IMR-90 (cell line): ENCODE data around the gene RPUSD4. TPM values are rescaled to one million over a fixed set of nuclear protein-coding genes. Genes with fewer than 3 reads are reported as not detected.

ENCODE experiments used
- ATAC-seq: fragments of 200-7000 bp; cut with Tn5 transposase; 2 replicates; pipeline ENCODE4 v1.9.1; 2020; ENCODE audit warnings: low read depth, mild to moderate bottlenecking, moderate library complexity
- BruUV-seq: library from RNA; stranded (reverse); fragments of 400-500 nt; replicated peaks from 2 replicates; lab custom pipeline; 2021; lab: Mats Ljungman, UMichigan
- CTCF ChIA-PET: fragments of 300-600 bp; formaldehyde crosslinking; extraction: SDS; loops from one replicate; lab custom pipeline; 2021; ENCODE audit warnings: antibody characterized with exemption; lab: Yijun Ruan, JAX
- POLR2A ChIA-PET: fragments of 300-600 bp; sonication (Branson Sonifier 250); formaldehyde crosslinking; loops from one replicate; lab custom pipeline; 2022; ENCODE audit warnings: antibody characterized with exemption; ENCODE audit not compliant: unreplicated experiment; lab: Charles Lee
- DNase-seq: peaks from one replicate; pipeline ENCODE4 v3.0.0; 2013
- H2AFZ ChIP-seq: replicated peaks from 2 replicates; pipeline ENCODE3; 2013; ENCODE audit warnings: low read length, mild to moderate bottlenecking; ENCODE audit not compliant: poor library complexity
- H2AK5ac ChIP-seq: 2 replicates; pipeline ENCODE4 v1.6.1; 2013; ENCODE audit warnings: low read depth, low read length, inconsistent platforms
- H2AK9ac ChIP-seq: replicated peaks from 2 replicates; pipeline ENCODE3; 2013; ENCODE audit warnings: mild to moderate bottlenecking, low read depth, low read length, moderate library complexity; ENCODE audit not compliant: poor library complexity
- H2BK120ac ChIP-seq: 2 replicates; pipeline ENCODE4 v1.6.1; 2013; ENCODE audit warnings: low read depth, low read length, inconsistent platforms
- H2BK15ac ChIP-seq: 3 replicates; pipeline ENCODE4 v1.6.1; 2013; ENCODE audit warnings: low read depth, low read length, inconsistent platforms
- H2BK20ac ChIP-seq: 2 replicates; pipeline ENCODE4 v1.6.1; 2013; ENCODE audit warnings: low read depth, mild to moderate bottlenecking, inconsistent platforms, low read length, moderate library complexity
- H2BK5ac ChIP-seq: 2 replicates; pipeline ENCODE4 v1.6.1; 2013; ENCODE audit warnings: mild to moderate bottlenecking, low read depth, low read length, inconsistent platforms; ENCODE audit not compliant: poor library complexity, severe bottlenecking
- H3K14ac ChIP-seq: replicated peaks from 2 replicates; pipeline ENCODE4 v1.6.1; 2013; ENCODE audit warnings: low read depth, low read length, inconsistent platforms
- H3K18ac ChIP-seq: 2 replicates; pipeline ENCODE4 v1.6.1; 2013; ENCODE audit warnings: low read depth, low read length, control low read depth
- H3K23ac ChIP-seq: 2 replicates; pipeline ENCODE4 v1.6.1; 2013; ENCODE audit warnings: low read depth, low read length, inconsistent platforms
- H3K27ac ChIP-seq: 2 replicates; pipeline ENCODE4 v1.5.1; 2013; ENCODE audit warnings: mild to moderate bottlenecking, control low read depth, low read length; ENCODE audit not compliant: insufficient read depth
- H3K27me3 ChIP-seq: 2 replicates; pipeline ENCODE4 v1.6.1; 2013; ENCODE audit warnings: low read length; ENCODE audit not compliant: control insufficient read depth, insufficient read depth
- H3K36me3 ChIP-seq: 2 replicates; pipeline ENCODE4 v1.6.1; 2013; ENCODE audit warnings: low read length, mixed read lengths; ENCODE audit not compliant: control insufficient read depth, insufficient read depth
- H3K4ac ChIP-seq: 2 replicates; pipeline ENCODE4 v1.6.1; 2013; ENCODE audit warnings: low read depth, low read length, inconsistent platforms
- H3K4me1 ChIP-seq: 2 replicates; pipeline ENCODE4 v1.6.1; 2013; ENCODE audit warnings: low read length, mixed read lengths; ENCODE audit not compliant: control insufficient read depth, insufficient read depth
- H3K4me2 ChIP-seq: 2 replicates; pipeline ENCODE4 v1.6.1; 2013; ENCODE audit warnings: low read depth, mild to moderate bottlenecking, control low read depth, low read length, moderate library complexity
- H3K4me3 ChIP-seq: 2 replicates; pipeline ENCODE4 v1.5.1; 2013; ENCODE audit warnings: low read depth, mild to moderate bottlenecking, control low read depth, low read length, moderate library complexity; ENCODE audit not compliant: insufficient read depth
- H3K56ac ChIP-seq: 2 replicates; pipeline ENCODE4 v1.6.1; 2013; ENCODE audit warnings: low read length, inconsistent platforms; ENCODE audit not compliant: insufficient read depth; ENCODE audit errors: extremely low read depth
- H3K79me1 ChIP-seq, 2 experiments: 2 replicates each; pipeline ENCODE4 v1.6.1; 2013; ENCODE audit warnings: low read length in 2 of 2, inconsistent platforms in 1 of 2, low read depth in 1 of 2
- H3K9ac ChIP-seq: 2 replicates; pipeline ENCODE4 v1.6.1; 2013; ENCODE audit warnings: low read depth, low read length, control low read depth
- H3K9me1 ChIP-seq: 2 replicates; pipeline ENCODE4 v1.6.1; 2013; ENCODE audit warnings: low read length, inconsistent platforms; ENCODE audit not compliant: insufficient read depth
- H3K9me3 ChIP-seq: 2 replicates; pipeline ENCODE4 v1.6.1; 2013; ENCODE audit warnings: low read length; ENCODE audit not compliant: control insufficient read depth, insufficient read depth
- H4K20me1 ChIP-seq: 2 replicates; pipeline ENCODE4 v1.6.1; 2013; ENCODE audit warnings: low read length, inconsistent platforms; ENCODE audit not compliant: insufficient read depth
- H4K5ac ChIP-seq: 2 replicates; pipeline ENCODE4 v1.6.1; 2013; ENCODE audit warnings: mild to moderate bottlenecking, low read depth, low read length, control low read depth
- H4K8ac ChIP-seq, 2 experiments: 2 replicates each; pipeline ENCODE4 v1.6.1; 2013; ENCODE audit warnings: low read depth in 2 of 2, low read length in 2 of 2, control low read depth in 1 of 2, inconsistent platforms in 1 of 2
- H4K91ac ChIP-seq: 2 replicates; pipeline ENCODE4 v1.6.1; 2013; ENCODE audit warnings: low read depth, low read length, inconsistent platforms; ENCODE audit not compliant: insufficient read depth
- BHLHE40 ChIP-seq: fragments of 150-350 bp; IDR thresholded peaks from 2 replicates; pipeline ENCODE4 v1.6.1; 2016; ENCODE audit warnings: mild to moderate bottlenecking, low read depth, low read length
- CEBPB ChIP-seq: IDR thresholded peaks from 2 replicates; pipeline ENCODE4 v1.6.1; 2012; ENCODE audit warnings: low read depth, low read length, improper control_type of control experiment
- CHD1 ChIP-seq: IDR thresholded peaks from 2 replicates; pipeline ENCODE4 v1.6.1; 2012; ENCODE audit warnings: low read depth, low read length, improper control_type of control experiment
- ELK1 ChIP-seq: fragments of 150-350 bp; IDR thresholded peaks from 2 replicates; pipeline ENCODE4 v1.6.1; 2016; ENCODE audit warnings: low read depth, mild to moderate bottlenecking, low read length, moderate library complexity, borderline replicate concordance
- FOS ChIP-seq: fragments of 150-350 bp; IDR thresholded peaks from 2 replicates; pipeline ENCODE4 v1.6.1; 2016; ENCODE audit warnings: low read depth, low read length
- MAFK ChIP-seq: IDR thresholded peaks from 2 replicates; pipeline ENCODE4 v1.6.1; 2012; ENCODE audit warnings: low read depth, low read length, improper control_type of control experiment
- MAZ ChIP-seq: IDR thresholded peaks from 2 replicates; pipeline ENCODE4 v1.6.1; 2012; ENCODE audit warnings: low read depth, mild to moderate bottlenecking, low read length, improper control_type of control experiment, moderate library complexity, borderline replicate concordance
- MXI1 ChIP-seq: IDR thresholded peaks from 2 replicates; pipeline ENCODE4 v1.6.1; 2012; ENCODE audit warnings: low read depth, mild to moderate bottlenecking, low read length, moderate library complexity, borderline replicate concordance
- NFE2L2 ChIP-seq: fragments of 150-350 bp; IDR thresholded peaks from 2 replicates; pipeline ENCODE4 v1.6.1; 2016; ENCODE audit warnings: low read depth, mild to moderate bottlenecking, low read length
- POLR2A ChIP-seq: IDR thresholded peaks from 2 replicates; pipeline ENCODE4 v1.6.1; 2012; ENCODE audit warnings: mild to moderate bottlenecking, low read depth, low read length
- RAD21 ChIP-seq: IDR thresholded peaks from 2 replicates; pipeline ENCODE4 v1.6.1; 2012; ENCODE audit warnings: low read length, improper control_type of control experiment
- RCOR1 ChIP-seq: IDR thresholded peaks from 2 replicates; pipeline ENCODE4 v1.6.1; 2012; ENCODE audit warnings: mild to moderate bottlenecking, low read length, improper control_type of control experiment; ENCODE audit not compliant: insufficient replicate concordance
- RFX5 ChIP-seq: IDR thresholded peaks from 2 replicates; pipeline ENCODE4 v1.8.0; 2012; ENCODE audit warnings: low read depth, mild to moderate bottlenecking, low read length, moderate library complexity
- SMC3 ChIP-seq: fragments of 150-350 bp; IDR thresholded peaks from 2 replicates; pipeline ENCODE4 v1.6.1; 2016; ENCODE audit warnings: low read depth, mild to moderate bottlenecking, antibody characterized with exemption, low read length, moderate library complexity
- USF2 ChIP-seq: fragments of 150-350 bp; IDR thresholded peaks from 2 replicates; pipeline ENCODE4 v1.6.1; 2017; ENCODE audit warnings: mild to moderate bottlenecking, antibody characterized with exemption, low read length, low read depth
- WGBS, 2 experiments: methylation state at CpG; one replicate each; pipeline versions ENCODE4 v1.1.5 to v1.1.7; 2013; ENCODE audit warnings: missing lambda C conversion rate in 2 of 2; ENCODE audit not compliant: insufficient read length in 1 of 2; ENCODE audit errors: extremely low coverage in 2 of 2; 5-methylcytosine and 5-hydroxymethylcytosine counted together
- dilution Hi-C: fragments of 300-500 bp; cut with HindIII; formaldehyde crosslinking; loops from one replicate; pipeline ENCODE4 v1.14.3; 2018; ENCODE audit warnings: low sequenced_read_pairs; ENCODE audit not compliant: unreplicated experiment
- in situ Hi-C: fragments of 300-500 bp; cut with MboI; formaldehyde crosslinking; loops from 3 replicates; pipeline ENCODE4 v1.14.3; 2019; ENCODE audit warnings: low sequenced_read_pairs, inconsistent platforms, mixed read lengths
- intact Hi-C: fragments of 100-400 bp; cut with micrococcal nuclease; formaldehyde crosslinking; loops from 2 replicates; pipeline ENCODE4 v1.10.0; 2022
- polyA plus RNA-seq, 3 experiments: library from polyadenylated mRNA; depleted of rRNA; stranded (reverse); fragments of >200 nt; gene quantifications; 2 replicates each; pipeline ENCODE4 v1.2.3, GENCODE V29; 2012; ENCODE audit warnings: low replicate concordance in 1 of 3
- total RNA-seq: library from RNA; depleted of rRNA; stranded (reverse); fragments of >200 nt; gene quantifications from 2 replicates; pipeline ENCODE4 v1.2.3, GENCODE V29; 2012
- TF ChIP-seq, protein P1 (sequence below): conservative IDR thresholded peaks from 2 replicates; pipeline ENCODE4 v1.5.1; 2012; ENCODE audit warnings: mild to moderate bottlenecking, low read depth, low read length, improper control_type of control experiment

The RPUSD4 gene
- total and polyA plus RNA-seq, 2 of the 4 experiments (the other 2 are of a cell fraction): 22.1 to 30.6 TPM

DNA sequence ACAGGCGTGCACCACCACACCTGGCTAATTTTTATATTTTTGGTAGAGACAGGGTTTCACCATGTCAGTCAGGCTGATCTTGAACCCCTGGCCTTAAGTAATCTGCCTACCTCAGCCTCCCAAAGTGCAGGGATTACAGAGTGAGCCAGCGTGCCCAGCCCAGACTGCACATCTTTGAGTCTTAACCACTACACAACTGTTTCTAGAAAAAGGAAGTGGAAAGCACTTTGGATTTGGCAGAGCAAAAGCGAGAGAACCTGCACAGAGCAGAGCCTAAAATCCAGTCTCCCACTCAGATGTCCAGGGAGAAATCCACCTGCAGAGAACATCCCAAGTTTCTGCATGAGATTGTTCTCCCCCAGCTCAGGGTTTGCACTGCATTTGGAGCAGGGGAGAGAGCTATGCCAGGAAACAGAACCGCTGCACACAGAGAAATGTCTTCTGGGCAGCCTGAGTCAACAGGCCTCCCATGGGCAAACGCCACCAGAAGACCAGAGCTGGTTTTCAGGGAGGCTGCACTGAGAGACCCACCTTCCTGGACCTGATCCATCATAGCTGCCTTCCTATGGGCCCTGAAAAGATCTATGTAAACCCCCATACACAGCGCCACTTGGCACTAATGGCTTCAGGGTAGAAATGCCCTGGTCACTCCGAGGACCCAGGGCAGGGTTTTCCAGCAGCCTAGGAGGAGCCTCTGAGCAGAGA is 54.0 kb downstream of the RPUSD4 start:
- H3K4me2 ChIP-seq: no peak overlapping the region
- H3K9ac ChIP-seq: no peak overlapping the region
- H3K4me1 ChIP-seq: peaks cover 18% of the 10 kb centered on the region
- no peak overlapping the region for H2BK15ac ChIP-seq
- BruUV-seq: no TSS peak
- no peak overlapping the region for H3K27ac ChIP-seq
- no peak overlapping the region for H3K56ac ChIP-seq
- in situ Hi-C loops (no loop called here), dilution Hi-C loops (no loop called here), intact Hi-C loops (no loop called here)
- H2BK120ac ChIP-seq: no peak overlapping the region
- no peak overlapping the region for H2AK9ac ChIP-seq
- no peaks in the 10 kb centered on the region; the same call in 1 of the 2 replicates for H4K20me1 ChIP-seq
- H3K36me3 ChIP-seq: no peaks in the 10 kb centered on the region
- peaks cover 39% of the 10 kb centered on the region for H3K27me3 ChIP-seq
- no peak overlapping the region for H3K4me3 ChIP-seq
- H4K8ac ChIP-seq: no peak overlapping the region
- peaks cover 2% of the 10 kb centered on the region for H3K9me1 ChIP-seq
- no peak overlapping the region for H4K91ac ChIP-seq
- no peaks in the 10 kb centered on the region for H3K9me3 ChIP-seq
- ChIA-PET POLR2A (no interaction called here), CTCF (no interaction called here)
- no peak overlapping the region for H2BK5ac ChIP-seq
- no peak overlapping the region for H3K14ac ChIP-seq
- no peak overlapping the region for H3K4ac ChIP-seq
- ATAC-seq (no peak), DNase-seq (no peak)
- H3K79me1 ChIP-seq: no peaks in the 10 kb centered on the region
- no peak for TF ChIP-seq BHLHE40
- no peak for TF ChIP-seq MXI1
- no peak for TF ChIP-seq CEBPB
- TF ChIP-seq MAZ: no peak
- TF ChIP-seq USF2: no peak
- TF ChIP-seq, protein P1, sequence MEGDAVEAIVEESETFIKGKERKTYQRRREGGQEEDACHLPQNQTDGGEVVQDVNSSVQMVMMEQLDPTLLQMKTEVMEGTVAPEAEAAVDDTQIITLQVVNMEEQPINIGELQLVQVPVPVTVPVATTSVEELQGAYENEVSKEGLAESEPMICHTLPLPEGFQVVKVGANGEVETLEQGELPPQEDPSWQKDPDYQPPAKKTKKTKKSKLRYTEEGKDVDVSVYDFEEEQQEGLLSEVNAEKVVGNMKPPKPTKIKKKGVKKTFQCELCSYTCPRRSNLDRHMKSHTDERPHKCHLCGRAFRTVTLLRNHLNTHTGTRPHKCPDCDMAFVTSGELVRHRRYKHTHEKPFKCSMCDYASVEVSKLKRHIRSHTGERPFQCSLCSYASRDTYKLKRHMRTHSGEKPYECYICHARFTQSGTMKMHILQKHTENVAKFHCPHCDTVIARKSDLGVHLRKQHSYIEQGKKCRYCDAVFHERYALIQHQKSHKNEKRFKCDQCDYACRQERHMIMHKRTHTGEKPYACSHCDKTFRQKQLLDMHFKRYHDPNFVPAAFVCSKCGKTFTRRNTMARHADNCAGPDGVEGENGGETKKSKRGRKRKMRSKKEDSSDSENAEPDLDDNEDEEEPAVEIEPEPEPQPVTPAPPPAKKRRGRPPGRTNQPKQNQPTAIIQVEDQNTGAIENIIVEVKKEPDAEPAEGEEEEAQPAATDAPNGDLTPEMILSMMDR: no peak
- no peak for TF ChIP-seq SMC3
- TF ChIP-seq POLR2A: no peak
- no peak for TF ChIP-seq MAFK
- TF ChIP-seq NFE2L2: no peak
- TF ChIP-seq RCOR1: no peak
- TF ChIP-seq FOS: no peak
- TF ChIP-seq RAD21: no peak
- TF ChIP-seq ELK1: no peak
- no peak for TF ChIP-seq CHD1
- no peak for TF ChIP-seq RFX5
- no peak overlapping the region for H4K5ac ChIP-seq
- no peak overlapping the region for H2AK5ac ChIP-seq
- H2BK20ac ChIP-seq: no peak overlapping the region
- no peak overlapping the region for H3K18ac ChIP-seq
- H2AFZ ChIP-seq: no peak overlapping the region
- no peak overlapping the region for H3K23ac ChIP-seq
- 100% methylated on average over 1 of the region's 7 CpGs; no CpG with 5 or more reads in 1 of the 2 experiments for WGBS, 2 experiments
